Esophagus muscularis mucosa (tissue), 4 donors: ENCODE results near the gene IRX1. TPM values are rescaled to one million over a fixed set of nuclear protein-coding genes. Genes with fewer than 3 reads are reported as not detected.

Source experiments
- DNase-seq: peaks from one replicate; pipeline ENCODE4 v3.0.0-alpha.2; 2017; ENCODE audit errors: extremely low spot score
- H3K27ac ChIP-seq, 4 donors: fragments of 200-600 bp; sonication (generic); replicated peaks in 1 of 4; 1 replicate in 3 of 4; 2 replicates in 1 of 4; pipeline ENCODE4 v1.5.1; 2016 to 2019; ENCODE audit warnings: mild to moderate bottlenecking in 1 of 4
- H3K27me3 ChIP-seq, 4 donors: fragments of 200-600 bp; sonication (generic); one replicate each; pipeline versions ENCODE4 v1.5.1 to v1.6.0; 2016 to 2019
- H3K36me3 ChIP-seq, 4 donors: fragments of 200-600 bp; sonication (generic); one replicate each; pipeline ENCODE4 v1.5.1; 2016 to 2019
- H3K4me1 ChIP-seq, 4 donors: fragments of 200-600 bp; sonication (generic); one replicate each; pipeline ENCODE4 v1.5.1; 2016 to 2019
- H3K4me3 ChIP-seq, 4 donors: fragments of 200-600 bp; sonication (generic); 1 replicate in 2 of 4; 2 replicates in 2 of 4; pipeline ENCODE4 v1.5.1; 2016 to 2019; ENCODE audit warnings: mild to moderate bottlenecking in 4 of 4, moderate library complexity in 1 of 4
- H3K9me3 ChIP-seq, 4 donors: fragments of 200-600 bp; sonication (generic); 1 replicate in 3 of 4; 2 replicates in 1 of 4; pipeline ENCODE4 v1.5.1; 2016 to 2019
- CTCF ChIP-seq, 3 experiments: fragments of 200-600 bp in 2 of 3; fragments of 450-650 bp in 1 of 3; sonication (generic) in 2 of 3; IDR thresholded peaks; one replicate each; pipeline ENCODE4 v1.5.1; 2017 to 2019; ENCODE audit warnings: antibody characterized with exemption in 3 of 3, mild to moderate bottlenecking in 2 of 3, moderate library complexity in 1 of 3
- EP300 ChIP-seq: sonication (generic); formaldehyde crosslinking; IDR thresholded peaks from one replicate; pipeline ENCODE4 v1.6.1; 2017; ENCODE audit warnings: antibody characterized with exemption
- POLR2A ChIP-seq: fragments of 450-650 bp; IDR thresholded peaks from one replicate; pipeline ENCODE4 v1.6.1; 2017; ENCODE audit warnings: antibody characterized with exemption, moderate library complexity, mild to moderate bottlenecking, low read depth
- POLR2AphosphoS5 ChIP-seq, 2 donors: sonication (generic); formaldehyde crosslinking; IDR thresholded peaks; one replicate each; pipeline ENCODE4 v1.6.1; 2017; ENCODE audit warnings: antibody characterized with exemption in 2 of 2
- WGBS: methylation state at CpG from one replicate; pipeline ENCODE4 v1.1.5; 2018; 5-methylcytosine and 5-hydroxymethylcytosine counted together
- intact Hi-C: fragments of 100-400 bp; cut with DNase I; formaldehyde crosslinking; loops from one replicate; pipeline ENCODE4 v1.15.1; 2023
- total RNA-seq, 4 donors: library from RNA; depleted of rRNA; stranded (reverse); fragments of >200 nt; gene quantifications; one replicate each; pipeline versions ENCODE4 v1.1.0 to v1.2.1, GENCODE V29; 2016

IRX1 gene
- total RNA-seq, 4 donors from 2014 or later = 0.17 TPM; not detected in 3

GRCh38 chr5:3604501-3604900 is 8.9 kb downstream of the IRX1 start:
- TF ChIP-seq POLR2AphosphoS5 (IDR thresholded peaks at IDR 0.05) = no peak
- no peak for TF ChIP-seq EP300
- TF ChIP-seq CTCF (IDR thresholded peaks at IDR 0.05) = no peak
- TF ChIP-seq POLR2A = no peak
- Histone ChIP-seq H3K27me3 (peaks cover 0 to 95% (median 50%) of the 10 kb centered on the region in 4 donors), H3K9me3 (no peaks in the 10 kb centered on the region), H3K27ac (no peak overlapping the region), H3K36me3 (no peaks in the 10 kb centered on the region), H3K4me3 (no peak overlapping the region), H3K4me1 (peaks cover 12 to 48% (median 34%) of the 10 kb centered on the region in 4 donors)
- no peak for DNase-seq
- 74% methylated on average over 9 of the region's 9 CpGs for WGBS
- intact Hi-C loops = no loop called here

- Histone ChIP-seq H3K4me3 (no peak overlapping the region), H3K27ac (no peak overlapping the region), H3K36me3 (no peaks in the 10 kb centered on the region), H3K9me3 (no peaks in the 10 kb centered on the region), H3K4me1 (peaks cover 12 to 39% (median 26%) of the 10 kb centered on the region in 4 donors), H3K27me3 (peaks cover 0 to 93% (median 40%) of the 10 kb centered on the region in 4 donors)
- no peak for DNase-seq
- no peak for TF ChIP-seq POLR2A
- TF ChIP-seq POLR2AphosphoS5 (IDR thresholded peaks at IDR 0.05) = no peak
- no peak for TF ChIP-seq EP300
- intact Hi-C loops = no loop called here
- WGBS = 40% methylated on average over 20 of the region's 32 CpGs
These were observed 9.8 kb downstream of the IRX1 start for GRCh38 chr5:3605298-3606010.

GRCh38 chr5:3606121-3606831 is 10.6 kb downstream of the IRX1 start:
- no peak for TF ChIP-seq CTCF (IDR thresholded peaks at IDR 0.05)
- TF ChIP-seq POLR2A = no peak
- TF ChIP-seq POLR2AphosphoS5 (IDR thresholded peaks at IDR 0.05) = no peak
- no peak for TF ChIP-seq EP300
- Histone ChIP-seq H3K27ac (no peak overlapping the region), H3K36me3 (no peaks in the 10 kb centered on the region), H3K4me3 (peak overlapping the region in 1 of 4 donors; percentile 14), H3K9me3 (no peaks in the 10 kb centered on the region), H3K4me1 (peaks cover 12 to 30% (median 18%) of the 10 kb centered on the region in 4 donors), H3K27me3 (peaks cover 0 to 88% (median 33%) of the 10 kb centered on the region in 4 donors)
- no peak for DNase-seq
- WGBS = 4% methylated on average over 21 of the region's 50 CpGs
- intact Hi-C loops = no loop called here

- intact Hi-C loops = no loop called here
- no peak for DNase-seq
- Histone ChIP-seq H3K27me3 (peaks cover 0 to 74% (median 20%) of the 10 kb centered on the region in 4 donors), H3K4me1 (peaks cover 2 to 17% (median 7%) of the 10 kb centered on the region in 4 donors), H3K36me3 (no peaks in the 10 kb centered on the region), H3K9me3 (no peaks in the 10 kb centered on the region), H3K27ac (no peak overlapping the region), H3K4me3 (no peak overlapping the region)
- no peak for TF ChIP-seq CTCF (IDR thresholded peaks at IDR 0.05)
- WGBS = 39% methylated on average over 11 of the region's 11 CpGs
These were observed 12.0 kb downstream of the IRX1 start for GRCh38 chr5:3607541-3608181.

GRCh38 chr5:3609120-3609681 is 13.6 kb downstream of the IRX1 start:
- no peak overlapping the region for H3K27ac ChIP-seq
- no peaks in the 10 kb centered on the region for H3K9me3 ChIP-seq
- 85% methylated on average over 18 of the region's 18 CpGs for WGBS
- peaks cover 0 to 12% (median 3%) of the 10 kb centered on the region in 4 donors for H3K4me1 ChIP-seq
- TF ChIP-seq CTCF (IDR thresholded peaks at IDR 0.05) (no peak), POLR2A (no peak), POLR2AphosphoS5 (IDR thresholded peaks at IDR 0.05) (no peak), EP300 (no peak)
- intact Hi-C loops = no loop called here
- peaks cover 0 to 62% (median 9%) of the 10 kb centered on the region in 4 donors for H3K27me3 ChIP-seq
- DNase-seq = no peak
- H3K36me3 ChIP-seq = no peaks in the 10 kb centered on the region
- no peak overlapping the region for H3K4me3 ChIP-seq
